HEK293 (cell line): Measurements from ENCODE around the gene INHBA.

Experiments
- CTCF ChIA-PET: fragments of 350-600 bp; formaldehyde crosslinking; extraction: SDS; loops from one replicate; lab custom pipeline; 2021; ENCODE audit warnings: antibody characterized with exemption; lab: Yijun Ruan, JAX
- POLR2A ChIA-PET: fragments of 300-600 bp; formaldehyde crosslinking; extraction: SDS; loops from one replicate; lab custom pipeline; 2020; ENCODE audit warnings: antibody characterized with exemption, inconsistent platforms; lab: Yijun Ruan, JAX
- H3K27ac ChIP-seq: fragments of 200-500 bp; sonication (Bioruptor generic); 2 replicates; pipeline ENCODE4 v1.5.1; 2014; ENCODE audit warnings: low read depth, low read length, control low read depth, inconsistent platforms; ENCODE audit errors: extremely low read depth
- H3K36me3 ChIP-seq, 2 experiments: fragments of 200-500 bp in 1 of 2; sonication (Bioruptor generic) in 1 of 2; 1 replicate in 1 of 2; 2 replicates in 1 of 2; pipeline ENCODE4 v1.5.1; 2014 to 2017; ENCODE audit warnings: inconsistent platforms in 2 of 2, low read length in 2 of 2; ENCODE audit not compliant: control insufficient read depth in 2 of 2, insufficient read depth in 1 of 2
- H3K4me1 ChIP-seq: fragments of 200-500 bp; sonication (Bioruptor generic); 2 replicates; pipeline ENCODE4 v1.5.1; 2014; ENCODE audit warnings: mild to moderate bottlenecking, low read length, inconsistent platforms; ENCODE audit not compliant: control insufficient read depth, insufficient read depth
- H3K4me3 ChIP-seq: 2 replicates; pipeline ENCODE4 v1.5.1; 2011; ENCODE audit warnings: low read depth, mild to moderate bottlenecking, control low read depth, low read length, moderate library complexity
- H3K9me3 ChIP-seq: fragments of 200-500 bp; sonication (Bioruptor generic); 2 replicates; pipeline ENCODE4 v1.5.1; 2014; ENCODE audit warnings: low read depth, low read length, inconsistent platforms; ENCODE audit not compliant: control insufficient read depth, insufficient read depth
- IKZF3 ChIP-seq: fragments of 450-650 bp; IDR thresholded peaks from 2 replicates; pipeline ENCODE4 v1.5.0; 2018; ENCODE audit warnings: missing biosample characterization, mild to moderate bottlenecking, missing genetic modification characterization, moderate library complexity
- KLF1 ChIP-seq: fragments of 450-650 bp; formaldehyde crosslinking; IDR thresholded peaks from 2 replicates; pipeline ENCODE4 v1.5.1; 2016; ENCODE audit warnings: missing biosample characterization, missing genetic modification characterization
- PRDM1 ChIP-seq: fragments of 450-650 bp; formaldehyde crosslinking; IDR thresholded peaks from 2 replicates; pipeline ENCODE4; 2016; ENCODE audit warnings: missing biosample characterization, missing genetic modification characterization
- SCRT2 ChIP-seq: fragments of 450-650 bp; formaldehyde crosslinking; IDR thresholded peaks from 2 replicates; pipeline ENCODE4 v1.5.1; 2016; ENCODE audit warnings: missing biosample characterization, missing genetic modification characterization
- ZBTB20 ChIP-seq: fragments of 450-650 bp; formaldehyde crosslinking; IDR thresholded peaks from 2 replicates; pipeline ENCODE4 v1.5.1; 2016; ENCODE audit warnings: missing biosample characterization, missing genetic modification characterization
- ZBTB21 ChIP-seq: fragments of 450-650 bp; formaldehyde crosslinking; IDR thresholded peaks from 2 replicates; pipeline ENCODE4 v1.5.1; 2017; ENCODE audit warnings: missing biosample characterization, missing genetic modification characterization
- ZNF132 ChIP-seq: fragments of 450-650 bp; formaldehyde crosslinking; IDR thresholded peaks from 2 replicates; pipeline ENCODE4 v1.5.1; 2017; ENCODE audit warnings: missing biosample characterization, missing genetic modification characterization, borderline replicate concordance
- ZNF426 ChIP-seq: fragments of 450-650 bp; formaldehyde crosslinking; IDR thresholded peaks from 2 replicates; pipeline ENCODE4 v1.5.1; 2017; ENCODE audit warnings: missing biosample characterization, missing genetic modification characterization, mild to moderate bottlenecking, inconsistent platforms, moderate library complexity
- ZNF433 ChIP-seq: fragments of 450-650 bp; formaldehyde crosslinking; IDR thresholded peaks from 2 replicates; pipeline ENCODE4 v1.5.1; 2016; ENCODE audit warnings: missing biosample characterization, missing genetic modification characterization, low read depth
- ZNF514 ChIP-seq: fragments of 450-650 bp; formaldehyde crosslinking; IDR thresholded peaks from 2 replicates; pipeline ENCODE4 v1.5.1; 2016; ENCODE audit warnings: missing biosample characterization, missing genetic modification characterization
- ZNF629 ChIP-seq: fragments of 450-650 bp; formaldehyde crosslinking; IDR thresholded peaks from 2 replicates; pipeline ENCODE4 v1.5.1; 2017; ENCODE audit warnings: missing biosample characterization, missing genetic modification characterization
- ZNF660 ChIP-seq: fragments of 450-650 bp; IDR thresholded peaks from 2 replicates; pipeline ENCODE4 v1.5.1; 2018; ENCODE audit warnings: missing biosample characterization, mild to moderate bottlenecking, missing genetic modification characterization
- ZNF701 ChIP-seq: fragments of 450-650 bp; formaldehyde crosslinking; IDR thresholded peaks from 2 replicates; pipeline ENCODE4 v1.5.1; 2016; ENCODE audit warnings: missing biosample characterization, missing genetic modification characterization
- ZNF768 ChIP-seq: fragments of 450-650 bp; formaldehyde crosslinking; IDR thresholded peaks from 2 replicates; pipeline ENCODE4 v1.5.1; 2018; ENCODE audit warnings: missing biosample characterization, mild to moderate bottlenecking, missing genetic modification characterization
- TF ChIP-seq, protein P1 (sequence below): fragments of 450-650 bp; formaldehyde crosslinking; IDR thresholded peaks from 2 replicates; pipeline ENCODE4 v1.5.1; 2016; ENCODE audit warnings: missing biosample characterization, missing genetic modification characterization
- TF ChIP-seq, protein P2 (sequence below): fragments of 450-650 bp; formaldehyde crosslinking; IDR thresholded peaks from 2 replicates; pipeline ENCODE4; 2016; ENCODE audit warnings: missing biosample characterization, missing genetic modification characterization
- TF ChIP-seq, protein P3 (sequence below): fragments of 450-650 bp; formaldehyde crosslinking; IDR thresholded peaks from 2 replicates; pipeline ENCODE4 v1.5.1; 2016; ENCODE audit warnings: missing biosample characterization, missing genetic modification characterization
- TF ChIP-seq, protein P4 (sequence below): fragments of 450-650 bp; formaldehyde crosslinking; conservative IDR thresholded peaks from 2 replicates; pipeline ENCODE4 v1.5.1; 2016; ENCODE audit warnings: low read depth, missing biosample characterization, missing genetic modification characterization
- TF ChIP-seq, protein P5 (sequence below): fragments of 450-650 bp; formaldehyde crosslinking; IDR thresholded peaks from 2 replicates; pipeline ENCODE4 v1.5.1; 2016; ENCODE audit warnings: missing biosample characterization, missing genetic modification characterization
- TF ChIP-seq, protein P6 (sequence below): fragments of 450-650 bp; formaldehyde crosslinking; IDR thresholded peaks from 2 replicates; pipeline ENCODE4 v1.5.1; 2016; ENCODE audit warnings: missing biosample characterization, missing genetic modification characterization, low read depth

Gene INHBA

DNA sequence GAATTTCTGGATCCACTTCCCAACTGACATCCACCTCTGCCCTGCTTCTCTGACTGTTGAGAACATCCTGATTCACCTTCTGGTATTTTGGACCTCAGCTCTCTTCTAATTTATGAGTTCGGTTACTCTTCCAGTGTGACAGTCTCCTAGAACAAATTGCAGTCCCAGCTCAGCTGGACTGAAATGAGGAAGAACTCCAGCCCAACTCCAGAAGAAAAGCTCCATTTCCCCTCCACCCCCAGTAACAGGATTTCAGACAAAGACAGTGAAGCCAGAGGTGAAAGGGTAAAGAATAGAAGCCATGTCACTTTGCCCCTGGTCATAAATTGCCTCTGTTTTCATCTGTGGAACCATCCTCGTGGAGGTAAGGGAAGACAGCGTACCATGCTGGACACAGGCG, 26.2 kb upstream of the INHBA start:
- H3K4me3 ChIP-seq = no peak overlapping the region
- CTCF ChIA-PET = no interaction called here
- H3K4me1 ChIP-seq = peaks cover 8% of the 10 kb centered on the region; the same call in 1 of the 2 replicates
- no peaks in the 10 kb centered on the region for H3K36me3 ChIP-seq
- TF ChIP-seq, protein P1, sequence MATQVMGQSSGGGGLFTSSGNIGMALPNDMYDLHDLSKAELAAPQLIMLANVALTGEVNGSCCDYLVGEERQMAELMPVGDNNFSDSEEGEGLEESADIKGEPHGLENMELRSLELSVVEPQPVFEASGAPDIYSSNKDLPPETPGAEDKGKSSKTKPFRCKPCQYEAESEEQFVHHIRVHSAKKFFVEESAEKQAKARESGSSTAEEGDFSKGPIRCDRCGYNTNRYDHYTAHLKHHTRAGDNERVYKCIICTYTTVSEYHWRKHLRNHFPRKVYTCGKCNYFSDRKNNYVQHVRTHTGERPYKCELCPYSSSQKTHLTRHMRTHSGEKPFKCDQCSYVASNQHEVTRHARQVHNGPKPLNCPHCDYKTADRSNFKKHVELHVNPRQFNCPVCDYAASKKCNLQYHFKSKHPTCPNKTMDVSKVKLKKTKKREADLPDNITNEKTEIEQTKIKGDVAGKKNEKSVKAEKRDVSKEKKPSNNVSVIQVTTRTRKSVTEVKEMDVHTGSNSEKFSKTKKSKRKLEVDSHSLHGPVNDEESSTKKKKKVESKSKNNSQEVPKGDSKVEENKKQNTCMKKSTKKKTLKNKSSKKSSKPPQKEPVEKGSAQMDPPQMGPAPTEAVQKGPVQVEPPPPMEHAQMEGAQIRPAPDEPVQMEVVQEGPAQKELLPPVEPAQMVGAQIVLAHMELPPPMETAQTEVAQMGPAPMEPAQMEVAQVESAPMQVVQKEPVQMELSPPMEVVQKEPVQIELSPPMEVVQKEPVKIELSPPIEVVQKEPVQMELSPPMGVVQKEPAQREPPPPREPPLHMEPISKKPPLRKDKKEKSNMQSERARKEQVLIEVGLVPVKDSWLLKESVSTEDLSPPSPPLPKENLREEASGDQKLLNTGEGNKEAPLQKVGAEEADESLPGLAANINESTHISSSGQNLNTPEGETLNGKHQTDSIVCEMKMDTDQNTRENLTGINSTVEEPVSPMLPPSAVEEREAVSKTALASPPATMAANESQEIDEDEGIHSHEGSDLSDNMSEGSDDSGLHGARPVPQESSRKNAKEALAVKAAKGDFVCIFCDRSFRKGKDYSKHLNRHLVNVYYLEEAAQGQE (tag by site-specific recombination) = no peak
- TF ChIP-seq ZNF514 (tag by site-specific recombination) (no peak), KLF1 (tag by site-specific recombination) (no peak), ZNF629 (tag by site-specific recombination) (no peak), PRDM1 (no peak)
- TF ChIP-seq, protein P2, sequence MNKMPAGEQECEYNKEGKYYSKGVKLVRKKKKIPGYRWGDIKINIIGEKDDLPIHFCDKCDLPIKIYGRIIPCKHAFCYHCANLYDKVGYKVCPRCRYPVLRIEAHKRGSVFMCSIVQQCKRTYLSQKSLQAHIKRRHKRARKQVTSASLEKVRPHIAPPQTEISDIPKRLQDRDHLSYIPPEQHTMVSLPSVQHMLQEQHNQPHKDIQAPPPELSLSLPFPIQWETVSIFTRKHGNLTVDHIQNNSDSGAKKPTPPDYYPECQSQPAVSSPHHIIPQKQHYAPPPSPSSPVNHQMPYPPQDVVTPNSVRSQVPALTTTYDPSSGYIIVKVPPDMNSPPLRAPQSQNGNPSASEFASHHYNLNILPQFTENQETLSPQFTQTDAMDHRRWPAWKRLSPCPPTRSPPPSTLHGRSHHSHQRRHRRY (tag by site-specific recombination) = no peak
- TF ChIP-seq, protein P3, sequence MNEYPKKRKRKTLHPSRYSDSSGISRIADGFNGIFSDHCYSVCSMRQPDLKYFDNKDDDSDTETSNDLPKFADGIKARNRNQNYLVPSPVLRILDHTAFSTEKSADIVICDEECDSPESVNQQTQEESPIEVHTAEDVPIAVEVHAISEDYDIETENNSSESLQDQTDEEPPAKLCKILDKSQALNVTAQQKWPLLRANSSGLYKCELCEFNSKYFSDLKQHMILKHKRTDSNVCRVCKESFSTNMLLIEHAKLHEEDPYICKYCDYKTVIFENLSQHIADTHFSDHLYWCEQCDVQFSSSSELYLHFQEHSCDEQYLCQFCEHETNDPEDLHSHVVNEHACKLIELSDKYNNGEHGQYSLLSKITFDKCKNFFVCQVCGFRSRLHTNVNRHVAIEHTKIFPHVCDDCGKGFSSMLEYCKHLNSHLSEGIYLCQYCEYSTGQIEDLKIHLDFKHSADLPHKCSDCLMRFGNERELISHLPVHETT (tag by site-specific recombination) = no peak
- no peak overlapping the region for H3K27ac ChIP-seq
- POLR2A ChIA-PET = no interaction called here
- no peaks in the 10 kb centered on the region for H3K9me3 ChIP-seq

DNA sequence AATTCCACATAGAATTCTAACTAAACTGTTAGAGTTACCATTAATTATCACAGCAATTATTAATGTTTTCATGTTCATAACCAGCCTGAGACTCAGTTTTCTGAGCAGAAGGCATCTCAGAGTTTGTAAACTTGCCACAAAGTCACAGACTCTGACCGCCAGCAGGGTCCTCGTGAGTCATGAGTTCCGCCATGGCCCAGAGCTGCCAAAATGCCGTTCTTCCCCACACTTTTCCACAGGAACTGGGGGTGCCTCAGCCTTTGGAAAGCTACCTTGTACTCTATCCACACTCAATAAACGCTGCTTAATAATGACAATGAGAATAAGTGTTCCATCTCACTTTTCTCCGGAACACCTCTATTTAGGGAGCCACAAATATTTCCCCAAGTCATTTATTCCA, 22.1 kb upstream of the INHBA start:
- POLR2A ChIA-PET = no interaction called here
- no peak overlapping the region for H3K4me3 ChIP-seq
- TF ChIP-seq, protein P4, sequence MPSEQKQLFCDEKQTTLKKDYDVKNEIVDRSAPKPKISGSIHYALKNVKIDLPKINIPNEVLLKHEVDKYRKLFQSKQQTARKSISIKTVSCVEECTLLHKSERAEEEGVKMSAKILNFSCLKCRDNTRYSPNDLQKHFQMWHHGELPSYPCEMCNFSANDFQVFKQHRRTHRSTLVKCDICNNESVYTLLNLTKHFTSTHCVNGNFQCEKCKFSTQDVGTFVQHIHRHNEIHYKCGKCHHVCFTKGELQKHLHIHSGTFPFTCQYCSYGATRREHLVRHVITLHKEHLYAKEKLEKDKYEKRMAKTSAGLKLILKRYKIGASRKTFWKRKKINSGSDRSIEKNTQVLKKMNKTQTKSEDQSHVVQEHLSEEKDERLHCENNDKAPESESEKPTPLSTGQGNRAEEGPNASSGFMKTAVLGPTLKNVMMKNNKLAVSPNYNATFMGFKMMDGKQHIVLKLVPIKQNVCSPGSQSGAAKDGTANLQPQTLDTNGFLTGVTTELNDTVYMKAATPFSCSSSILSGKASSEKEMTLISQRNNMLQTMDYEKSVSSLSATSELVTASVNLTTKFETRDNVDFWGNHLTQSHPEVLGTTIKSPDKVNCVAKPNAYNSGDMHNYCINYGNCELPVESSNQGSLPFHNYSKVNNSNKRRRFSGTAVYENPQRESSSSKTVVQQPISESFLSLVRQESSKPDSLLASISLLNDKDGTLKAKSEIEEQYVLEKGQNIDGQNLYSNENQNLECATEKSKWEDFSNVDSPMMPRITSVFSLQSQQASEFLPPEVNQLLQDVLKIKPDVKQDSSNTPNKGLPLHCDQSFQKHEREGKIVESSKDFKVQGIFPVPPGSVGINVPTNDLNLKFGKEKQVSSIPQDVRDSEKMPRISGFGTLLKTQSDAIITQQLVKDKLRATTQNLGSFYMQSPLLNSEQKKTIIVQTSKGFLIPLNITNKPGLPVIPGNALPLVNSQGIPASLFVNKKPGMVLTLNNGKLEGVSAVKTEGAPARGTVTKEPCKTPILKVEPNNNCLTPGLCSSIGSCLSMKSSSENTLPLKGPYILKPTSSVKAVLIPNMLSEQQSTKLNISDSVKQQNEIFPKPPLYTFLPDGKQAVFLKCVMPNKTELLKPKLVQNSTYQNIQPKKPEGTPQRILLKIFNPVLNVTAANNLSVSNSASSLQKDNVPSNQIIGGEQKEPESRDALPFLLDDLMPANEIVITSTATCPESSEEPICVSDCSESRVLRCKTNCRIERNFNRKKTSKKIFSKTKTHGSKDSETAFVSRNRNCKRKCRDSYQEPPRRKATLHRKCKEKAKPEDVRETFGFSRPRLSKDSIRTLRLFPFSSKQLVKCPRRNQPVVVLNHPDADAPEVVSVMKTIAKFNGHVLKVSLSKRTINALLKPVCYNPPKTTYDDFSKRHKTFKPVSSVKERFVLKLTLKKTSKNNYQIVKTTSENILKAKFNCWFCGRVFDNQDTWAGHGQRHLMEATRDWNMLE (tag by site-specific recombination) = no peak
- TF ChIP-seq ZNF132 (tag by site-specific recombination) (no peak), ZNF433 (tag by site-specific recombination) (no peak), ZNF768 (no peak), ZBTB21 (tag by site-specific recombination) (no peak), ZNF701 (tag by site-specific recombination) (no peak), ZNF426 (no peak), SCRT2 (tag by site-specific recombination) (no peak), IKZF3 (tag by site-specific recombination) (no peak), ZBTB20 (no peak), ZNF660 (tag by site-specific recombination) (no peak)
- TF ChIP-seq, protein P5, sequence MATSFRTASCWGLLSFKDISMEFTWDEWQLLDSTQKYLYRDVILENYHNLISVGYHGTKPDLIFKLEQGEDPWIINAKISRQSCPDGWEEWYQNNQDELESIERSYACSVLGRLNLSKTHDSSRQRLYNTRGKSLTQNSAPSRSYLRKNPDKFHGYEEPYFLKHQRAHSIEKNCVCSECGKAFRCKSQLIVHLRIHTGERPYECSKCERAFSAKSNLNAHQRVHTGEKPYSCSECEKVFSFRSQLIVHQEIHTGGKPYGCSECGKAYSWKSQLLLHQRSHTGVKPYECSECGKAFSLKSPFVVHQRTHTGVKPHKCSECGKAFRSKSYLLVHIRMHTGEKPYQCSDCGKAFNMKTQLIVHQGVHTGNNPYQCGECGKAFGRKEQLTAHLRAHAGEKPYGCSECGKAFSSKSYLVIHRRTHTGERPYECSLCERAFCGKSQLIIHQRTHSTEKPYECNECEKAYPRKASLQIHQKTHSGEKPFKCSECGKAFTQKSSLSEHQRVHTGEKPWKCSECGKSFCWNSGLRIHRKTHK (tag by site-specific recombination) = no peak
- TF ChIP-seq, protein P6, sequence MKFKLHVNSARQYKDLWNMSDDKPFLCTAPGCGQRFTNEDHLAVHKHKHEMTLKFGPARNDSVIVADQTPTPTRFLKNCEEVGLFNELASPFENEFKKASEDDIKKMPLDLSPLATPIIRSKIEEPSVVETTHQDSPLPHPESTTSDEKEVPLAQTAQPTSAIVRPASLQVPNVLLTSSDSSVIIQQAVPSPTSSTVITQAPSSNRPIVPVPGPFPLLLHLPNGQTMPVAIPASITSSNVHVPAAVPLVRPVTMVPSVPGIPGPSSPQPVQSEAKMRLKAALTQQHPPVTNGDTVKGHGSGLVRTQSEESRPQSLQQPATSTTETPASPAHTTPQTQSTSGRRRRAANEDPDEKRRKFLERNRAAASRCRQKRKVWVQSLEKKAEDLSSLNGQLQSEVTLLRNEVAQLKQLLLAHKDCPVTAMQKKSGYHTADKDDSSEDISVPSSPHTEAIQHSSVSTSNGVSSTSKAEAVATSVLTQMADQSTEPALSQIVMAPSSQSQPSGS (tag by site-specific recombination) = no peak

More for the DNA sequence above, 22.1 kb upstream of the INHBA start:
- Histone ChIP-seq H3K27ac (no peak overlapping the region), H3K4me1 (no peaks in the 10 kb centered on the region), H3K9me3 (no peaks in the 10 kb centered on the region), H3K36me3 (no peaks in the 10 kb centered on the region)
- CTCF ChIA-PET = interaction anchor here (1.3 kb wide), 1 partner anchor 13 kb away, joined by 8 read pairs; no protein-coding TSS in a partner anchor
